Spinal cord (tissue), 10 donors: ENCODE results near the gene CDHR5. TPM values are rescaled to one million over a fixed set of nuclear protein-coding genes. Genes with fewer than 3 reads are reported as not detected.

Experiments used
- DNase-seq, 6 donors: peaks; one replicate each; pipeline versions ENCODE4 v3.0.0 to v3.0.0-alpha.2; 2013 to 2015; ENCODE audit warnings: low spot score in 6 of 6, low read depth in 4 of 6
- H3K27ac ChIP-seq: one replicate; pipeline ENCODE4 v1.5.1; 2013; ENCODE audit warnings: low read depth, low read length, control low read depth
- H3K27me3 ChIP-seq: one replicate; pipeline ENCODE4 v1.6.1; 2013; ENCODE audit warnings: low read length; ENCODE audit not compliant: control insufficient read depth, insufficient read depth
- H3K36me3 ChIP-seq: one replicate; pipeline ENCODE4 v1.6.1; 2013; ENCODE audit warnings: low read length; ENCODE audit not compliant: control insufficient read depth, insufficient read depth
- H3K4me1 ChIP-seq: one replicate; pipeline ENCODE4 v1.6.1; 2013; ENCODE audit warnings: low read length; ENCODE audit not compliant: control insufficient read depth, insufficient read depth
- H3K4me3 ChIP-seq: one replicate; pipeline ENCODE4 v1.5.1; 2013; ENCODE audit warnings: low read depth, low read length, control low read depth
- H3K9me3 ChIP-seq: one replicate; pipeline ENCODE4 v1.6.1; 2013; ENCODE audit warnings: low read length; ENCODE audit not compliant: control insufficient read depth, insufficient read depth
- WGBS: methylation state at CpG from one replicate; pipeline ENCODE4 v1.1.5; 2013; ENCODE audit warnings: missing lambda C conversion rate; ENCODE audit not compliant: insufficient coverage; 5-methylcytosine and 5-hydroxymethylcytosine counted together
- polyA plus RNA-seq, 2 donors: library from polyadenylated mRNA; unstranded; fragments of 120-200 nt; gene quantifications; one replicate each; pipeline ENCODE4 v1.2.1, GENCODE V29; 2013; ENCODE audit not compliant: insufficient read length in 2 of 2
- total RNA-seq, 2 donors: library from RNA; depleted of rRNA in 1 of 2; stranded (reverse); fragments of 120-200 nt in 1 of 2; fragments of >200 nt in 1 of 2; gene quantifications; one replicate each; pipeline versions ENCODE4 v1.2.3 to v1.2.4, GENCODE V29; 2013 to 2014
- donor health status: healthy.

Gene CDHR5
- total and polyA plus RNA-seq, 4 donors = 0.71 to 2.5 (median 1.5) TPM; not detected in 1

DNA sequence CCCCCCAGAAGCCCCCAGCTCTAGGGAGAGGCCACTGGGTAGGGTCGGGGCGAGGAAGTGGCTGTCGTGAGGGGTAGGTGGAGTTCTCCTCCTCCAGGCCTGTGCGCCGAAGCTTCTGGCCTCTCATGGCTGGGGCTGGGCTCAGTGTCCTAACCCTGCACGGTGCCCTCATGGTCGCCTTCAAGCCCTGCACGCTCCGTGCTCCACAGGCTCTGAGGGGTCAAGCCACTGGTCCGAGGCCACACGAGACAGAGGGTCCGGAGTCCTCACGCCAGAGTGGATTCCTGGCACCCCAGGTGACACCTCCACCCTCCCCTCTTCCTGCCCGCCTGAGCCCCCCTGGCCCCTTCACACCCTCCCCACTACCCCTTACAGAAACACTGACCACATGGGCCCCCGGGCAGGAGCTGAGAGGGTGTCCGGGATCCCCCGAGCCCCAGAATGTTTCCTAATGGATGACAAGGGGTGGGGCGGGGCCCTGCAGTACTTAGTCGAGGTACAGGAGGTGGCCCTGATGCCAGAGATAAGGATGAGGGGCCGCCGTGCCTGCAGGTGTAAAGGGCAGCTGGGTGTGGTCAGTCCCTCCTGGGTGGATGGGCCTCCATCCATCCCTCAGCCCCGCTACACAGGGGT lies 997 bp upstream of the CDHR5 start:
- Histone ChIP-seq H3K36me3 (peaks cover 49% of the 10 kb centered on the region), H3K4me1 (peaks cover 3% of the 10 kb centered on the region), H3K27ac (no peak overlapping the region), H3K4me3 (no peak overlapping the region), H3K9me3 (no peaks in the 10 kb centered on the region), H3K27me3 (peaks cover 43% of the 10 kb centered on the region)
- 73% methylated on average over 19 of the region's 22 CpGs for WGBS
- no peak for DNase-seq

DNA sequence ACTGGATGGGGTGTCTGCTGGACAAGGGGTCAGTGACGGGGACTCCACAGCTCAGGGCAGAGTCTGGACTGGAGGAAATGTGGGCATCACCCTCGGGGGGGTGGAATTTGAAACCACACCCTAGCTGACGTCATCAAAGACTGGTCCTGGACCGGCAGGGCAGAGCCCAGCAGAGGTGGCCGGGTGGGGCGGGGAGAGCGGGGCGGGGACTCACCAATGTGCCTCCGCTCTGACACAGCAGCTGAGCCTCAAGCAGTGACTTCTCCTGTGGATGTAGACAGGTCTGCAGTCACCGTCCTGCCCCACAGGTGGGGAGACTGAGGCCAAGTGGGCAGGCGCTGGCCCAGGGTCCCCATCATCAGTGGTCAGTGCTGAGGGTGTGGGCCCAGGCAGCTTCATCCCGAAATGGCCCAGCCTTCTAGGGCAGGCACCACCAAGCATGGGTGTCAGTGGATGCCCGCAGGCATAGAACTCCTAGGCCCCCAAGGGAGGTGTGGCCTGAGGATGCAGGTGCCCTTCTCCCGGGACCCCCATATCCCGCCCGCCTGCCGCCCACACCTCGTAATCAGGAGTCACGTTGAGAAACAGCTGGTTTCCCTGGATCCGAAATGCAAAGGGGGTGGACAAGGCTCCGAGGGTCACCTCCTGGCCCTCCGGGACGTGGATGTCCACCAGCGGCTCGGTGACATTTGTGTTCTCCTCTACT lies 603 bp downstream of the CDHR5 start:
- Histone ChIP-seq H3K27ac (no peak overlapping the region), H3K4me1 (peaks cover 3% of the 10 kb centered on the region), H3K4me3 (no peak overlapping the region), H3K9me3 (no peaks in the 10 kb centered on the region), H3K27me3 (peaks cover 43% of the 10 kb centered on the region), H3K36me3 (peaks cover 65% of the 10 kb centered on the region)
- 84% methylated on average over 22 of the region's 25 CpGs for WGBS
- no peak for DNase-seq

DNA sequence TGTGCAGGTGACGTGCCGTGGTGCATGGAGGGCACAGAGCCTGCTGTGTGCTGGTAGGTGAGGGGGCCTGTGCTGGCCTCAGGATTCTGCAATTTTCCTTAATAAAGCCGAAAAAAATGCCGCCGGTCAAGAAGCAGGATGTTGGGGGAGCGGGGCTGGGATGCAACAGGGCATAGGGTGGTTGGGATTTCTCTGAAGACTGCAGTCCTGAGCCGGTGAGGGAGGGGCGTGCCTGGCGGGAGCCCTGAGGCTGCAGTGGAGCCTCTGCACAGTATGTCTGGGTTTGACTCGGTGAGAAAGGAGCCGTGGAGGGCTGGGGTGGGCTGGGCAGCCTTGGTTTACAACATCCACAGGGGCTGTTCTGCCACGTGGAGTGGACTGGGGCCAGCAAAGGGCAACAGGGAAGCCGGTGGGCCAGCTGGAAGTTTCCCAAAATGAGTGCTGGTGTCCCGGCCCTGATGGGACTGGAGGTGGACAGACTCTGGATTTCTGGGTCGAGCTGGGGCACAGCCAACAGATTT lies 1.3 kb downstream of the CDHR5 start:
- Histone ChIP-seq H3K9me3 (no peaks in the 10 kb centered on the region), H3K27ac (no peak overlapping the region), H3K27me3 (peaks cover 41% of the 10 kb centered on the region), H3K36me3 (peaks cover 72% of the 10 kb centered on the region), H3K4me3 (no peak overlapping the region), H3K4me1 (peaks cover 3% of the 10 kb centered on the region)
- no peak for DNase-seq
- 75% methylated on average over 15 of the region's 15 CpGs for WGBS

DNA sequence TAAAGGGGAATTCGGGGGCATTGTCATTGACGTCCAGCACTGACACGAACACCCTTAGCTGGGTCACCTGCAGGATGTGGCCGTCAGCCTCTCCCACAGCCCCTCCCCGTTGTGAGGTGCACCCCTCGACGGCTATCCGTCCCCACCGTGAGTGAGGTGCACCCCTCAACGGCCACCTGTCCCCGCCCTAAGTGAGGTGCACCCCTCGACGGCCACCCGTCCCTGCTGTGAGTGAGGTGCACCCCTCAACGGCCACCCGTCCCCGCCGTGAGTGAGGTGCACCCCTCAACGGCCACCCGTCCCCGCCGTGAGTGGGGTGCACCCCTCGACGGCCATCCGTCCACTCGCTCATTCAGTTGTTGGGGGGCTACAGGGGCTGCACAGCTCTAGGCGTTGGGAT lies 2.9 kb downstream of the CDHR5 start:
- no peak overlapping the region for H3K4me3 ChIP-seq
- peaks cover 4% of the 10 kb centered on the region for H3K4me1 ChIP-seq
- DNase-seq = no peak
- peaks cover 82% of the 10 kb centered on the region for H3K36me3 ChIP-seq
- no peaks in the 10 kb centered on the region for H3K9me3 ChIP-seq
- H3K27me3 ChIP-seq = peaks cover 30% of the 10 kb centered on the region
- no peak overlapping the region for H3K27ac ChIP-seq
- 86% methylated on average over 20 of the region's 27 CpGs for WGBS

DNA sequence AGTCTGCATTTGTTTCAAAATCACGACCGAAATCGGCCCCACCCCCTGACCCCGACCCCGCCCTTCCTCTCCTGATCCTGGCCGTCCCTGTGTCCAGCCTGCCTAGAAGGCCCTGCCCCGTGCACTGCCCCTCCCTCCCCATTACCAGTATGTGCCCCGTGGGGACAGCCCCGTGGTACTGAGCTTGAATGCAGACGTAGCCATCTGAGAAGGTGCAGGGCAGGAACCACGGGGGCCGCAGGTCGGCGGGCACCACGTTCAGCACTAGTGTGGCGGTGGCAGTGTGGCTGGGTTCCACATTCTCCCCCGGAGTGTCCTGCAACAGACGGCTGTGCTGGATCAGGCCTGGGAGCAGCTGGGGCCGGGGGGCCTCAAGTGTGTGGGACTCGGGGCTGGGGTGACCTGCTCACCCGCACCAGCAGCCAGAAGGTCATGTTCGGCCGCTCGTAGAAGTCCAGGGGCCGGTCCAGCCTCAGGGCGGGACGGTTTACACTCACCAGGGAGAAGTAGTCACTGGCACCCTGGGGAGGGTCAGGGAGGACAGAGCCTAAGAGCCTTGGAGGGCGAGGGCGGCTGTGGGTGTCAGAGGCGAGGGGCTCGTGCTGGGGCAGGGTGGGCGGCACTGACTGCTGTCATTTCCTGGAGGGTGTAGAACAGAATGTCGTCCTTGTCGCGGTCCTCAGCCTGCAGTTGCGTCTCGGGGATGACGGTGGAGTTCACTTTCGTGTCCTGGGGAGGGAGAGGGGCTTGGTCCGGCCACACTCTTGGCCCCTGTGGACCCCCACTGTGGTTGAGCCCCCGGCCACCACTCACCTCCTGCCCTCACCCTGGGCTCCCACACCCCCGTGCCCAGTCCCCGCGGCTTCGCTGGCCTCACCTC lies 3.6 kb downstream of the CDHR5 start:
- H3K36me3 ChIP-seq = peaks cover 88% of the 10 kb centered on the region
- peaks cover 24% of the 10 kb centered on the region for H3K27me3 ChIP-seq
- H3K4me3 ChIP-seq = no peak overlapping the region
- H3K27ac ChIP-seq = no peak overlapping the region
- H3K4me1 ChIP-seq = peaks cover 11% of the 10 kb centered on the region
- 78% methylated on average over 42 of the region's 45 CpGs for WGBS
- H3K9me3 ChIP-seq = no peaks in the 10 kb centered on the region
- no peak for DNase-seq

DNA sequence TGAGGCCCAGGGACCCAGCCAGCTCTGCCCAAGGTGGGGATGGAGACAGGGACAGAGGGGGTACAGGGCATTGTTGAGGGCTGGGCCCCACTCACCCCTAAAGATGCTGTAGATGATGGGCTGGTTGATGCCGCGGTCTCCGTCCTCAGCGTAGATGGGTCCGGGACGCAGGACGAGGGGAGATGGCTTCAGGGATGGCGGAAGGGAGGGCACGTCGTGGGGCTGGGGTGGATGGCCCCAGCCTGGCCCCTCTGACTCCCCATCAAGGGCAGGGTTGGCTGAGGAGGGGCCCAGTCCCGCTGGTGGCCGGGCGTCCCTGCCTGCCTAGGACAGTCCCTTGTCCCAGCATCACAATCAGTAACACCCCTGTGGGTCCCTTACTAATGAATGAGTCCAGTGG lies 4.6 kb downstream of the CDHR5 start:
- Histone ChIP-seq H3K36me3 (peaks cover 87% of the 10 kb centered on the region), H3K9me3 (no peaks in the 10 kb centered on the region), H3K4me1 (peaks cover 20% of the 10 kb centered on the region), H3K4me3 (no peak overlapping the region), H3K27me3 (peaks cover 14% of the 10 kb centered on the region), H3K27ac (no peak overlapping the region)
- no peak for DNase-seq
- 96% methylated on average over 10 of the region's 13 CpGs for WGBS

DNA sequence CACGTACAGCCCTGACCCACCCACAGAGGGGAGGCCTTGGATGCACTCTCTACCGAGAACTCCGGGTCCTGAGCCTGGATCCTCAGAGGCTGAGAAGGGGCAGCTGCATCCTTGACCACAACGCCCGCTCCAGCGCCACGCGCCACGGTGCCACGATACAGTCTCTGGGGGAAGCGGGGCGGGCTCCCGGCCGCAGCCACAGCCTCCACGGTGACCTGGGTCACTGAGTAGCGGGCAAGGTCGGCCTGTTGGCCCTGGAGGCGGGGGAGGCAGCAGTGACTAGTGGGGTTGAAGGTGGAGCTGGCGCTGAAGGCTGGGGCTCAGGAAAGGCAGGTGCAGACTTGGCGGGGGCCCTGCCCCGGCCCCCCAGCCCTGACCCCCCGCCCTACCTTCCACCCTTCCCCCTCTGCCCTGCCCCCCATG lies 5.1 kb downstream of the CDHR5 start:
- 93% methylated on average over 18 of the region's 22 CpGs for WGBS
- peaks cover 9% of the 10 kb centered on the region for H3K27me3 ChIP-seq
- DNase-seq = no peak
- H3K9me3 ChIP-seq = no peaks in the 10 kb centered on the region
- no peak overlapping the region for H3K4me3 ChIP-seq
- no peak overlapping the region for H3K27ac ChIP-seq
- H3K4me1 ChIP-seq = peaks cover 25% of the 10 kb centered on the region
- peaks cover 87% of the 10 kb centered on the region for H3K36me3 ChIP-seq

DNA sequence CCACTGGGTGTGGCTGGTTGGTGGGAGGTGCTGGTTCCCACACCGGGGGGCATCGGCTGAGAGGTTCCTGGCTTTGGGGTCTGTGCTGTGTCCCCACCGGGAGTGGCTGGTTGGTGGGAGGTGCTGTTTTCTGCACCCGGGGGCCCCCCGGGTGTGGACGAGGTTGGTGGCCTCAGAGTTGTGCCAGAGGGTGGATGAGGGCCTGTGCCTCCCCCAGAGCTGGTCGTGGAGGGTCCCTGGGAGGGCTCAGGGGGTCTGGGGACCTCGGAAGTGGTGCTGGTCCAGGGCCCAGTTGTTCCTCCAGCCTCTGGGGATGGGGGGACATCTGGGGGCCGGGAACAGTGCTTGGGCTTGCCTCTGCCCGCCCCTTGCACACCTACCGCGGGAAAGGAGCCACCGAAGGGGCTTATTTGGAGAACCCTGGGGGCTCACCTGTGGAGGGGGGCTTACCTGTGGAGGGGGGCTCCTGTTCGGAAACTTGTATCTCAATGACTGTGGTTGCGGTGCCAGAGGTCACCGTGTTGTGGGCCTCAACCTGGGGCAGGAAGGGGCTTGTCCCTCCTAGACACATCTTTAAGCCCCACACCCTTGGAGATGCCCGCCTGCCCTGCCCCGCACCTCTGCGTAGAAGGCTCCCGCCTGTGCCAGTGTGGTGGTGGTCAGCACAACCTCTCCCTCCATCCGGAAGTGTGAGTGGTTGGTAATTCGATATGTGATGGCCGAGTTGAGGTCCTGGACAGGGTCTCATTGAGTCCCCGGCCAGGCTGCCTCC lies 5.7 kb downstream of the CDHR5 start:
- WGBS = 93% methylated on average over 14 of the region's 24 CpGs
- Histone ChIP-seq H3K27me3 (peaks cover 3% of the 10 kb centered on the region), H3K27ac (no peak overlapping the region), H3K36me3 (peaks cover 87% of the 10 kb centered on the region), H3K4me1 (peaks cover 31% of the 10 kb centered on the region), H3K4me3 (no peak overlapping the region), H3K9me3 (no peaks in the 10 kb centered on the region)
- DNase-seq = no peak
